Cortex of kidney (tissue), 1 donor: ENCODE results near the gene KRTAP2-4.
"Not testable (repeated sequence)": the region's sequence is repeated elsewhere in the genome, so short reads cannot be mapped to it uniquely, and the experiment has no call there.

Source experiments
- DNase-seq: peaks from one replicate; lab custom pipeline; 2025; lab: John Stamatoyannopoulos, UW

Gene KRTAP2-4

DNA sequence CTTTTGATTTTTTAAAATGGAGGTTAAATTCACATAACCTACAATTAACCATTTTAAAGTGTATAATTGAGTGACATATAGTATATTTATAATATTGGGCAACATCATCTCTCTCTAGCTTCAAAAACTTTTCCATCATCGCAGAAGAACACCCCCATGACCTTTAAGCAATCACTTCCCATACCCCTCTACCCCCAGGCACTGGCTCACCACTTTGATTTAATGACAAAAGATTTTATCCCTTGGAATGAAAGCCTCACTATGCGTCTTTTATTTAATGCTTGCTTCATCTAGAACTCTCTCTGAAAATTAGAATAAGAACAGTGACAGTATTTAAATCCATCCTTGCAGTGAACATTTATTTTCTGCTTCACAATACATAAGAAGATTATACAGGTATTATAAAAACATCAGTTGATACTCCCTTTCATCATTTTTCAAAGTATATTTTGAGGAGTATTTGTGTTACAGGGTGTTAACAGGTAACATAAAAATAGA, 27.8 kb downstream of the KRTAP2-4 start:
- no peak for DNase-seq

DNA sequence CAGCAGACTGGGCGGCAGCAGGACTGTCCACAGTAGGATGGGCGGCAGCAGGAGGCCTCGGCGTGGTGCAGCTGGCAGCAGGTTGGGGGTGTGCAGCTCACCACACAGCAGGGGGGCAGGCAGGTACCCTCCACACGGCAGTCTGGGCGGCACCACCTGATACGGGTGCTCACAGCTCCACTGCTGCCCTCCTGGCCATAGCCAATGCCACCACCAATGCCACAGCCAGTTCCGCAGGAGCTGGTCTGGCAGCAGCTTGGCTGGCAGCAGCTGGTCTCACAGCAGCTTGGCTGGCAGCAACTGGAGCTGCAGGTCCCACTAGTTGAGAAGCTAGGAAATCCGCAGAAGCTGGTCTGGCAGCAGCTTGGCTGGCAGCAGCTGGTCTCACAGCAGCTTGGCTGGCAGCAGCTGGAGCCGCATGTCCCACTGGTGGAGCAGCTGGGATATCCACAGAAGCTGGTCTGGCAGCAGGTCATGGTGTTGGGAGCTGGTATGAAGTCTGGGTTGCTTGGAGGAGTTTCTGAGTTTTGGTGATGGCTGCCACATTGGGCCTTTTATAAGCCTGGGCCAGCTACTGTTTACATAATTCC, 31.2 kb downstream of the KRTAP2-4 start, which contains the start of gene KRTAP1-3:
Gene KRTAP1-3, minus strand, starts transcription at position 529 of the 590 bp plus-strand sequence. Its CDS starts 53 bp downstream, at position 476.
- not testable (repeated sequence) for DNase-seq

DNA sequence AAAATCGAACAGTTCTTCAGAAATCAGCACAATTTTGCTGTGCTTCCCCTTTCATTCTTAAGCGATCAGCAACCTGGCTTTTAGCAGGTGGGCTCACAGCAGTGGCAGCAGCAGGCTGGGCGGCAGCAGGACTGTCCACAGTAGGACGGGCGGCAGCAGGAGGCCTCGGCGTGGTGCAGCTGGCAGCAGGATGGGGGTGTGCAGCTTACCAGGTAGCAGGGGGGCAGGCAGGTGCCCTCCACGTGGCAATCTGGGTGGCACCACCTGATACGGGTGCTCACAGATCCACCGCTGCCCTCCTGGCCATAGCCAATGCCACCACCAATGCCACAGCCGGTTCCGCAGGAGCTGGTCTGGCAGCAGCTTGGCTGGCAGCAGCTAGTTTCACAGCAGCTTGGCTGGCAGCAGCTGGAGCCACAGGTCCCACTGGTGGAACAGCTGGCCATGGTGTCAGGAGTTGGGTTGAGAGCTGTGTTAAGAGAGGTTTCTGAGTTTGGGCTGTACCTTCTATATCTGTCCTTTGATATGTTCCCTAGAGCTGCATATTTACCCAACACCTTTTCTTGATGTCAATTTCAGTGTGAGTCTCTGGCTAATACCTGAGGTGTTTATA, 35.9 kb downstream of the KRTAP2-4 start, which contains the start of gene KRTAP1-4:
Gene KRTAP1-4, minus strand, starts transcription at position 563 of the 613 bp plus-strand sequence. Its CDS starts 117 bp downstream, at position 446.
- DNase-seq = no peak

DNA sequence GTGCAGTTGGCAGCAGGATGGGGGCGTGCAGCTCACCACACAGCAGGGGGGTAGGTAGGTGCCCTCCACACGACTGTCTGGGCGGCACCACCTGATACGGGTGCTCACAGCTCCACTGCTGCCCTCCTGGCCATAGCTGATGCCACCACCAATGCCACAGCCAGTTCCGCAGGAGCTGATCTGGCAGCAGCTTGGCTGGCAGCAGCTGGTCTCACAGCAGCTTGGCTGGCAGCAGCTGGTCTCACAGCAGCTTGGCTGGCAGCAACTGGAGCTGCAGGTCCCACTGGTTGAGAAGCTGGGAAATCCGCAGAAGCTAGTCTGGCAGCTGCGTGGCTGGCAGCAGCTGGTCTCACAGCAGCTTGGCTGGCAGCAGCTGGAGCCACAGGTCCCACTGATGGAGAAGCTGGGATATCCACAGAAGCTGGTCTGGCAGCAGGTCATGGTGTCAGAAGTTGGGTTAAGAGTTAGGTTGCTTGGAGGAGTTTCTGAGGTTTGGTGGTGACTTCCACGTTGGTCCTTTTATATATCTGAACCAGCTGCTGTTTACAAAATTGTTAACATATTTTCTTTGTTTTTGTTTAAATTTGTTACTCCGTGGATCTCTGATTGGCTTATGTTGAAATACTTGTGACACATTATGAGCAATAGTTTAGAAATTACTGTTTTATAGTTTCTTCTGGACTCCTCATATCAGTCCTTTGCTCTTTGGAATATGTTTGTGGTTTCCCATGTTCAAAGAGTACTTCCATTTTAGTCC, 38.8 kb downstream of the KRTAP2-4 start, which contains the start of gene KRTAP1-5:
Gene KRTAP1-5, minus strand, starts transcription at position 494 of the 757 bp plus-strand sequence. Its CDS starts 53 bp downstream, at position 441.
- no peak for DNase-seq

DNA sequence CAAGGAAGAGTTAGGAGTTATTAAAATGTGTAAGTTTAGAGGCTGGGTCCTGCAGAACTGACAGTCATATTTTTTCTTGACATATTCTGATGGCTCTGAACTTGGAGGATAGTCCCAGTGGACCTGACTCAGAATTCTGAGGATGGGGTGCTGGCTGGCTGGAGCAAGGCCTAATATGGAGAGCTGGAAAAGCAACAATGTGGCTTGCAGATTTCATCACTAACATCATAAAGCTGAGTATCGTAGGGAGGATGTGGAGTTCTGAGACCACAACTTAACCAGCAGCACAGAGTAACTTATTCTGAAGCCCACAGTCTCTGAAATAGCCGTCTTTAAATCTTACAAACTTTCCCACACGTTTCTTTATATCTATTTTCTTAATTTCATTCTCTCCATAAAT, 41.0 kb downstream of the KRTAP2-4 start:
- no peak for DNase-seq

DNA sequence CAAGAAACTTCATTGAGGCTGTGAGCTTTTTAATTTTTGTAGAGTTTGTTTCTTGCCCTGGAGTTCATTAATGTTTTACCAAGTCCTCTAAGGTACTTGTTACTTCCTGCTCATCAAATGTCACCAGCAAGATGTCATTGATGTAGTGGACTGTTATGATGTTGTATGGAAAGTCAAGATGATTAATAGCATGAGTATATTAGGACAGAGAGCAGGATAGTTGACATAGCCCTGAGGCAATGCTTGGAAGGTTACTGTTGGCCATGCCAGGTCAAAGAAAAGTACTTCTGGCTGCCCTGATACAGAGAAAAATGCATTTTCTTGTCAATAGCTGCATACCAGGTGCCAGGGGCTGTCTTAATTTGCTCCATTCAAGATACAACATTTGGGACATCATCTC, 45.3 kb downstream of the KRTAP2-4 start:
- no peak for DNase-seq

DNA sequence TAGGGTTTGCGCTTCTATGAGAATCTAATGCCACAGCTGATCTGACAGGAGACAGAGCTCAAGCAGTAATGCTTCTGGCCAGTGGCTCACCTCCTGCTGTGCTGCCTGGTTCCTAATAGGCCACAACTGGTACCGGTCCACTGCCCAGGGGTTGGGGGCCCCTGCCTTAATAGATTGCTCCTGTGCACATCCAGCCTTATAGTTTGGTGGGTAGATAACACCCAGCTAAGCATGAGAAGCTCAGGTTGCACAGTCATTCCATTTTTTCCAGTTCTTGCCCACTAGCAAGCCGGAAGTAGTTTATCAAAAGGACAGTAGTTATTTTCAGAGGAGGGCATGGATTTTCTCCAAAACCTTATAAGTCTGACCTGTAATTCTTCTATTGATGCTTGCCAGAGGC, 46.3 kb downstream of the KRTAP2-4 start:
- no peak for DNase-seq

DNA sequence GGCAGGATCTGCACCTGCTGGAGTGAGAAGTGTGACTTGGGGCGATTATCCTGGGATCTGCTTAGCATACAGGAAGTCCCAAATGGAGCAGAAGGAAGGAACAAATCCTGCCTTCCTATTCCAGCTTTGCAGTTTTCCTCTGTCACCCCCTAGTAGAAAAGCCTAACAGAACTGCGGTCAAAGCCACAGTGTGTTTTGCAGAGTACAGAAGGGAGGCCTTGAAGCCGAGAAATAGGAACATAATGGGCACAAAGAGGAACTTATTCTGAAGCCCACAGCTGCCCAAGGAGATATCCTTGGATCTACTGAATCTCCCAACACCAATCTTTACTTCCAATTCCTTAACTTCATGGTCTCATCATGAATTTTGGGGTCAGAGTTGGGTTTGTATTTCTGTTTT, 47.1 kb downstream of the KRTAP2-4 start:
- DNase-seq = no peak

DNA sequence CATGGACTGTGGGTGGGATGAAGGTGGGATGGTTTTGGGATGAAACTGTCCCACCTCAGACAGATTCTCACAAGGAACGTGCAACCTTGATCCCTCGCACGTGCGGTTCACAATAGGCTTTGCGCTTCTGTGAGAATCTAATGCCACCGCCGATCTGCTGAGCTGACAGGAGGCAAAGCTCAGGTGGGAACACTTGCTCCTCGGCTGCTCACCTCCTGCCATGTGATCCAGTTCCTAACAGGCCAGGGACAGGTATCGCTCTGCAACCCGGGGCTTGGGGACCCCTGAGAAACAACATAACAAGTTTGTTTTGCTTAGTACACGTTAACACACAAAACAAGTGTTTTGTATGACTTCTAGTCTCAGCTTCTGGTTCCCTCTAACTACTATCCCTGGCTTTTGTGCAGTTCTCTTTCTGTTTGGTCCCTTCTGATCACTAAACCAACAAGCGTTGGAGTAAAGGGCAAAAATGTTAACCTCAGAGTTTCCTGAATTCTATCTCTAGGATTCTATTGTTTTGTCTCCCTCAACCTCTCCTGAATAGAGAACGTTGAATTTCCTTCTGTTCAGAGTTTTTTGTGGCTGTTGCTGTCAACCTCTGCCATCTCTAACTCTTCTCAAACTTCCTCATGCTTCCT, 49.0 kb downstream of the KRTAP2-4 start:
- DNase-seq = no peak

DNA sequence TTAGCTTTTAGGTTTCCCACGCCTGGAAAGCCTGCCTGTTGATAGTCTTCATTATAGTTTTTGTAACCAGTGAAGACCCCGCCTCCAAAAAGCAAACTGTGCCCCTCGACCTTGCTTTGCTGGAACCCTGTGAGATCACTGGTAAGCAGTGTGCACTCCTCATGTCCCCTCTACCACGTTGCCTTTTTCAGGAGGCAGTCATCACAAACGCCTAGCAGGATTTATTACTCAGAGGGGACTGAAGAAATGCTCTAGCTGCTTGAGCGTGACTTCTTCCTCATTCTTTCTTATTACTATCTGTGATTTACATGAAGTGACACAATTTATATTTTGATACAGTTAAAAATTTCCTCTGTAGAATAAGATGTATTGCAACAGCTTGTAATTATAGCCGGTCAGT, 50.2 kb downstream of the KRTAP2-4 start:
- DNase-seq = no peak
